PFSK-1 (cell line): ENCODE data around the gene ACOX3.

Experiments
- POLR2AphosphoS5 ChIP-seq: IDR thresholded peaks from 2 replicates; pipeline ENCODE4 v1.6.1; 2012; ENCODE audit warnings: low read depth, mild to moderate bottlenecking, control low read depth, low read length, moderate library complexity
- TAF1 ChIP-seq: IDR thresholded peaks from 2 replicates; pipeline ENCODE4 v1.6.1; 2012; ENCODE audit warnings: low read length, control low read depth, borderline replicate concordance; ENCODE audit not compliant: insufficient read depth
- TF ChIP-seq, protein P1 (sequence below), 2 experiments: IDR thresholded peaks; 2 replicates each; pipeline versions ENCODE4 v1.6.1 to v1.8.0; 2011 to 2012; ENCODE audit warnings: low read depth in 2 of 2, low read length in 2 of 2, control low read depth in 1 of 2, inconsistent platforms in 1 of 2, mild to moderate bottlenecking in 1 of 2, moderate library complexity in 1 of 2; ENCODE audit not compliant: insufficient read depth in 1 of 2

DNA sequence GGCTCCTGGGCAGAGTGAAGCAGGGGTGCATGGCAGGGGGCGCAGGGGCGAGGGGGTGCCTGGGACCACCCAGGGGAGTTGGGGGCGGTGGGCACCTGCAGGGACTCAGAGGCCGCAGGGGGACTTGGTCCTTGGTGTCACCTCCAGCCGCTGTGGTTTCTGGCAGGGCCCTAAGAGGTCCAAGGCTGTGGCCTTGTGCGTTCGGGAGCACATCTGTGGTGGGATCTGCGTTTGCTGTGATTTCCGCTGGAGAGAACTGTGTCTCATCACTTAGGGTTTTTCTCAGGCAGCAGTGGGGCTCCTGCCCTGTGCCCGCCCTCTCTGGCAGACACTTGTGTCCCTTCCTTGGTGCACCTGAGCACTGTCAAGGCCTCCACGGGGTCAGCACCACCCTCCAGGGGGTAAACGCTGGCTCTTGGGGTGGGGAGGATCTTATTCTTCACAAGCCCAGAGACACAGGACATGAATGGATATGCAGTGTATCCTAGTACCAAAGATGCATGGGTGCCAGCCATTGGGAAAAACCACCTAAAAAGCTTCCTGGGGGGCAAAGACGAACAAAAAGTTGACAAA is 66.5 kb downstream of the ACOX3 start:
- TF ChIP-seq TAF1: no peak
- TF ChIP-seq, protein P1, sequence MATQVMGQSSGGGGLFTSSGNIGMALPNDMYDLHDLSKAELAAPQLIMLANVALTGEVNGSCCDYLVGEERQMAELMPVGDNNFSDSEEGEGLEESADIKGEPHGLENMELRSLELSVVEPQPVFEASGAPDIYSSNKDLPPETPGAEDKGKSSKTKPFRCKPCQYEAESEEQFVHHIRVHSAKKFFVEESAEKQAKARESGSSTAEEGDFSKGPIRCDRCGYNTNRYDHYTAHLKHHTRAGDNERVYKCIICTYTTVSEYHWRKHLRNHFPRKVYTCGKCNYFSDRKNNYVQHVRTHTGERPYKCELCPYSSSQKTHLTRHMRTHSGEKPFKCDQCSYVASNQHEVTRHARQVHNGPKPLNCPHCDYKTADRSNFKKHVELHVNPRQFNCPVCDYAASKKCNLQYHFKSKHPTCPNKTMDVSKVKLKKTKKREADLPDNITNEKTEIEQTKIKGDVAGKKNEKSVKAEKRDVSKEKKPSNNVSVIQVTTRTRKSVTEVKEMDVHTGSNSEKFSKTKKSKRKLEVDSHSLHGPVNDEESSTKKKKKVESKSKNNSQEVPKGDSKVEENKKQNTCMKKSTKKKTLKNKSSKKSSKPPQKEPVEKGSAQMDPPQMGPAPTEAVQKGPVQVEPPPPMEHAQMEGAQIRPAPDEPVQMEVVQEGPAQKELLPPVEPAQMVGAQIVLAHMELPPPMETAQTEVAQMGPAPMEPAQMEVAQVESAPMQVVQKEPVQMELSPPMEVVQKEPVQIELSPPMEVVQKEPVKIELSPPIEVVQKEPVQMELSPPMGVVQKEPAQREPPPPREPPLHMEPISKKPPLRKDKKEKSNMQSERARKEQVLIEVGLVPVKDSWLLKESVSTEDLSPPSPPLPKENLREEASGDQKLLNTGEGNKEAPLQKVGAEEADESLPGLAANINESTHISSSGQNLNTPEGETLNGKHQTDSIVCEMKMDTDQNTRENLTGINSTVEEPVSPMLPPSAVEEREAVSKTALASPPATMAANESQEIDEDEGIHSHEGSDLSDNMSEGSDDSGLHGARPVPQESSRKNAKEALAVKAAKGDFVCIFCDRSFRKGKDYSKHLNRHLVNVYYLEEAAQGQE (IDR thresholded peaks at IDR 0.05; ENCODE audit: insufficient read depth in 1 of 2, low read depth in 2 of 2, low read length in 2 of 2): no peak
- TF ChIP-seq POLR2AphosphoS5: no peak
